ENCODE measurements around the gene ADSS1.

Gene ADSS1

GRCh38 chr14:104734051-104734587, 10.1 kb downstream of the ADSS1 start:
- no peak for DNase-seq (ENCODE audit: low spot score)

- no peak for DNase-seq (ENCODE audit: low spot score)
Measured at GRCh38 chr14:104734601-104734990, 10.6 kb downstream of the ADSS1 start.

GRCh38 chr14:104734991-104735779, 11.2 kb downstream of the ADSS1 start:
- no peak for DNase-seq (ENCODE audit: low spot score)

GRCh38 chr14:104735830-104736642, 12.0 kb downstream of the ADSS1 start:
- DNase-seq (ENCODE audit: low spot score), result no peak

- no peak for DNase-seq (ENCODE audit: low spot score)
Measured at GRCh38 chr14:104738375-104739019, 14.5 kb downstream of the ADSS1 start.

- no peak for DNase-seq (ENCODE audit: low spot score)
Measured at GRCh38 chr14:104739026-104739425, 15.0 kb downstream of the ADSS1 start.

- DNase-seq (ENCODE audit: low spot score), result no peak
Measured at GRCh38 chr14:104739546-104740516, 15.8 kb downstream of the ADSS1 start.

- DNase-seq (ENCODE audit: low spot score), result no peak
Measured at GRCh38 chr14:104741108-104741802, 17.2 kb downstream of the ADSS1 start.

- no peak for DNase-seq (ENCODE audit: low spot score)
Measured at GRCh38 chr14:104741803-104742251, 17.8 kb downstream of the ADSS1 start.

GRCh38 chr14:104742586-104743455, 18.8 kb downstream of the ADSS1 start:
- DNase-seq (ENCODE audit: low spot score), result no peak

- DNase-seq (ENCODE audit: low spot score), result no peak
Measured at GRCh38 chr14:104743461-104744380, 19.7 kb downstream of the ADSS1 start.

GRCh38 chr14:104744484-104744883, 20.5 kb downstream of the ADSS1 start:
- DNase-seq (ENCODE audit: low spot score), result no peak

- no peak for DNase-seq (ENCODE audit: low spot score)
Measured at GRCh38 chr14:104745431-104745830, 21.4 kb downstream of the ADSS1 start.

- DNase-seq (ENCODE audit: low spot score), result no peak
Measured at GRCh38 chr14:104746071-104746545, 22.1 kb downstream of the ADSS1 start.

GRCh38 chr14:104746934-104747481, 23.0 kb downstream of the ADSS1 start:
- DNase-seq (ENCODE audit: low spot score), result no peak

- DNase-seq (ENCODE audit: low spot score), result no peak
Measured at GRCh38 chr14:104747876-104748275, 23.8 kb downstream of the ADSS1 start.

- DNase-seq (ENCODE audit: low spot score), result no peak
Measured at GRCh38 chr14:104749111-104749649, 25.2 kb downstream of the ADSS1 start.
